Middle frontal gyrus (tissue), 1 donor: ENCODE results near the gene CNN3.
"Not testable (repeated sequence)": the region's sequence is repeated elsewhere in the genome, so short reads cannot be mapped to it uniquely, and the experiment has no call there.

Experiments used
- DNase-seq: peaks from one replicate; pipeline ENCODE4 v3.0.0-alpha.2; 2015; ENCODE audit warnings: low spot score; ENCODE audit errors: extremely low spot score

The CNN3 gene

DNA sequence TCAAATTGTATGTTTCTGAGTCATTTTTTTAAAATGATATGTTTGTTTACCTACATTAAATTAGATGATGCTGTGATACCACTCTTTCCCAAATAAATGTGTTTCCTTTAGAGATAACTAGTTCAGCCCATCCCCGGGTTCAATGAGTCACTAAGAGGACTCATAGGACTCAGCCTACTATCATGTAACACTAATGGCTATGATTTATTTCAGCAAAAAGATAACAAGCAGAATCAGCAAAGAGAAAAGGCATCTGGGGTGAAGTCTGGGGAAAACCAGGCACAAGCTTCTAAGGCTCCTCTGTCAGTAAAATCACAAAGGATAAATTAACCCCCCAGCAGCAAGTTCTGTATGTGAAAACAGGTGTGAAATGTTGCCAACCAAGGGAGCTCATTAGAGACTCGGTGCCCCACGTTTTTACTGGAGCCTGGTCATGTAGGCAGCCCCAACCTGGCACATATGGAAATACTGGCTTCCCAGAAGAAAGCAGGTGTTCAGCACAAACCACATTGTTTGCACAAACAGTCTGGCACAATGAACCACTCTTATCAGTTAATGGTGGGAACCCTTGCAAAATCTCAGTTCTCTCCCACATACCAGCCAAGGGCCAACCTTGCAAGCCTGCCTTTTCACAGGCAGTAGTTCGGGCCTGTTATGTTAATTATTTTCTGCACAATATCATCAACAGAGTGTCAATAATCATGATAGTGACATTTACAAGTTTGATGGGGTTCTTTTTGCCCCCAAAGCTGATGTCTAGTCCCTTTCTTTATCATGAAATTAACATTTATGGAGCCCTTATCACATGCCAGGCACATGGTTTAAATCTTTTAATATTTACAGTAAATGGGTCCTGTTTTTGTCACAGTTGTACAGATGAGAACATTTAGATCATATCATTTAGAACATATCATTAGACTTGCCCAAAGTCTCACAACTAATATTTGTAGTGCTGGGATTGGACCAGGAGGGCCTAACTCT, 23.1 kb upstream of the CNN3 start:
- DNase-seq: no peak

DNA sequence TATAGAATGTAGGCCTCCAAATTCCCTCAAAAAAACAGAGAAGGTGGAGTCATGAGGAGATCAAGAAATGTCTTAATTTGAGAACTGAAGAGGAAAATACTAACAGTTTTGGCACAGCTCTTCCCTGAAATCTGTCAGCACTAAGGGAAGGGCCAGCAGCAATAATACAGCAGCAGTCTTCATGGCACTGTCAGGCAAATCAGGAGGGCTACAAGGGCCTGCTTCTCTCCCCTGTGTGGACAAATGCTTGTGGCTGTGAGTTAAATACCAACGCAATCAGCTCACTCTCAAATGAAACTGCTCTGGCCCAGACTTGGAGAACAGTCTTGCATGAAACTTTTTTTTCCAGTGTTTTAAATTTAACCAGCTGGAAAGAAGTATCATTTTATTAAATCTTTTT, 20.5 kb upstream of the CNN3 start:
- DNase-seq: no peak

DNA sequence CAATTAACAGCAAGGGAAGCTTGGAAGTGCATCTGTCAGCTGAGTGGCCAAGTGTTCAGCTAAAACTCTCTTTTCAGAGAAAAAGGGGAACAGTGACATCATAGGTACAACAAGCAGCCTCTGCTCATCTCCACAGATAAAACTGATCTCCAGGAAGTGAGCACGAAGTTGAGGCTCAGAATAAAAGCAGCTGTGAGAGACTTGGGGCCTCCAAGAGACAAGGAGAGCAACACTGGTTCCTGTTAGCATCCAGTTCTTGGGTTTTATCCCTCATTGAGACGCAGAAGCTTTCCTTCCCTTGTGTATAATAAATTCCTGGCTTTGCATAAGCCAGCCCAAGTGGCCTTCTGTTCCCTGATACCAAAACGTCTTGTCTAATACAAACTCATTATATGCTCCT, 20.0 kb upstream of the CNN3 start:
- no peak for DNase-seq

DNA sequence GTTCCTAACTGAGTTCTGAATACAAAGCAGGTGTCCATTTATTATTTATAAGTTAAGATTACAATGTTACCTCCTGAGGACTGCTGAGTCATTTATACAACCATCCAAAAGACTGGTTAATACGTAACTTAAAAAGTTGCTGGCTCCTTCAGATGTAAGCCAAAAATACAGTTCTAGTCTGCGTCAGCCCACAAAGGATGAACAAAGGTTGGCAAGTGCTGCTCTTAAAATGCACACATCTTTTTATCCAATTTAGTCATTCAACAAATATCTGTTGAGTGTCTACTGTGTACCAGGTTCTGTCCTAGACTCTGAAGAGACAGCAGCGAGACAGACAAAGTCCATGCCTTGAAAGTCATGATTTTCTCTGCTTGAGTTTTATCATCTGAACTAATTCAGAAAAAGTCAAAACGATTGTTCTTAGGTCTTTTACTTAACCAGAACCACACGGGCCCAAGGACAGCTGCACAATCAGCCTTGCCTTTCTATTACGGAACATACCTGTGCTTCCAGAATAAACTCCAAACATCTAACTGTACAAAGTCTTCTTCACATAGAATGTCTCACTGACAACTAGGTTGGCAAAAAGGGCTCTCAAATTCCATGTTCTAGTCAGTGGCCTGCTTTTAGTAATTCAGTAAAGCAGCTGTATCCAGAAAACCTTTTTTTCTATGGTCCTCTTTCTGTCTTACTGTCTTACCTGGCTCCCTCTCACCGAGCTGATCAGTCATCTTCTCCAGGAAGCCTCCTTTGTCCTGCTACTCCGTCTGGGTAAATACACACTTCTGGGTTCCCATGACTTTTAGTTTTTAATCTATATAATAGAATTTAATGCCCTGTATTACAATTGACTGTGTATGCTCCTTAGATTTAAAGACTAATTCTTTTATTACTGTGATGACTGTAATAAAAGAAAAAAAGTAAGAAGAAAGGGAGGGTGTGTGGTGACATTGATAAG, 15.5 kb upstream of the CNN3 start:
- DNase-seq: no peak

DNA sequence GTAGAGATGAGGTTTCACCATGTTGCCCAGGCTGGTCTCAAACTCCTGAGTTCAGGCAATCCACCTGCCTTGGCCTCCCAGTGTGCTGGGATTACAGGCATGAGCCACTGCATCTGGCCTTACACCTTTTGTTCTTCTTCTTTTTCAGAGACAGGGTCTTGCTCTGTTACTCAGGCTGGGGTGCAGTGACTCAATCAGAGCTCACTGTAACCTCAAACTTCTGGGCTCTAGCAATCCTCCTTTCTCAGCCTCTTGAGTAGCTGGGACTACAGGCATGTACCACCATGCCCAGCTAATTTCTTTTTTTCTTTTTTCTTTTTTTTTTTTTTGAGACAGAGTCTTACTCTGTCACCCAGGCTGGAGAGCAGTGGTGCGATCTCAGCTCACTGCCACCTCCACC, 14.6 kb upstream of the CNN3 start:
- not testable (repeated sequence) for DNase-seq

DNA sequence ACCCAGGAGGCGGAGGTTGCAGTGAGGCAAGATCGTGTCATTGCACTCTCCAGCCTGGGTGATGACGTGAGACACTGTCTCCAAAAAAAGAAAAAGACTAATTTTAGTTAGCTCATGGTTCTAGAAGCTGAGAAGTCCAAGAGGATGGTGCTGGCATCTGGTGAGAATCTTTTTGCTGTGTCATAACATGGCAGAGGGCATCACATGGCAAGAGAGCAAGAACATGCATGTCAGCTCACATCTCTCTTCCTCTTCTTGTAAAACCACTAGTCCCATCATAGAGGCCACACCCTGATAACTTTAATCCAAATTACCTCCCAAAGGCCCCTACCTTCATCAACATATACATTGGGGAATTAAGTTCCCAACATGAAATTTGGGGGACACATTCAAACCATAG, 13.8 kb upstream of the CNN3 start:
- no peak for DNase-seq

DNA sequence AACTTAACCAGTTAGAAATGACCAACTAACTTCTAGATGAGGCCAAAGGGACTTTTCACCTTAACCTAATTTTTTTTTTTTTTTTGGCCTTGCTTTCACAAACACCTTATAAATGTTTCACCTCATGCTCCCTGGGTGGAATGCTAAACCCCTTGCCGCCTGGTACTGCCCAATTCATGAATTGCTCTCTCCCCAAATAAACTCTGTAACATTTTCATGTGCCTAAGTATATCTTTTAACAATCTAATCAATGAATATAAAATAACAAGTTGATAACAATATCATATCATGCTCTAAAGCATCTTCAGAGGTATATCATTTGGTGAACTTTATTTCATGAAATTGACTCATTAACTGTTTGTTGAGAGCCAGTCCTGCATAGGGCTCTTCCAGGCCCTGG, 10.9 kb upstream of the CNN3 start:
- DNase-seq: no peak

DNA sequence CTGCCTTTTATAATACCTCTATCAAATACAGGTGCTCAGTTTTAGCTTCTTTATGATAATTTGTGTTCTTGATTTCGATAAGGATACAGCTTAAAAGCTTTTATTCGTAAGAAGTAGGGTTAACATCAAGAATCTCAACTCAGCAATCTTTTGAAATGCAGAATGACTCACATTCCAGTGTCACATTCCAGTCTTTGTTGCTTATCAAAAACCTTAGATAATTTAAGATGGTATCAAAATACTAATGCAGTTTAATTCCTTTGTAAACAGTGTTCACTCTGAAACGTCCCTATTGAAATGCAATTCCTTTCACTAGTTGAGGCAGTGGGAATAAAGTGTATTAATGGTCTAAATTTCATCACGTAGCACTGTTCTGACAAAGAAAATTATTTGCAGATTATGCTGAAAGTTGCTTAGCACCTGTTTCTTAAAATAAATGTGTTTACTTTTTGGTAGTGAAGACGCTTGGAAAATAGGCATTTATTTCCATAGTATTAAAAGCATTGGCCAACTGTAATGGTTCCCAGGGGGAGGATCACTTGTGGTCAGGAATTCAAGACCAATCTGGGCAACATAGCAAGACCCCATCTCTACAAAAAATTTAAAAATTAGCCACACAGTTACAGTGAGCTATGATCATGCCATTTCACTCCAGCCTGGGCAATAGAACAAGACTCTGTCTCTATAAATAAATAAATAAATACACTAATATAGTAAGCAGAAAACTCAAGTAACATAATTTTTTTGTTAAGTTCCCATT, 10.1 kb upstream of the CNN3 start:
- no peak for DNase-seq

DNA sequence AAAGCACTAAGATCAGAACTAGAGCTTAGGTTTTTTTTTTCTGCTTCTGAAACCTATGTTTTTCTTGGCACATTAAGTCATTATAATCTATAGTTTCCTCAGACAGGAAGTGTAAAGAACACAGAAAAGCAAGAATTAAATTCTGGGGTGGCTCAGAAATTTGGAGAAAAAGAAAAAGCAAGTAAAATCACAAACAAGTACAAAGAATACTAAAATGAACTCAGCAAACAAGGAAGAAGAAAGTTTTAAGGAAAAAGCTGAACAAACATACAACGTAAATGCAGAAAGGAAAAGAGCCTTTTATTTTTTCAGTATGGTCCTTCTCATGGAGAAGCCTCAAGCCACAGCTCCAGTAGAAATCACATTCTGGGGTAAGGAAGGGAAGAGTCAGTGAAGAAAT, 8.6 kb upstream of the CNN3 start:
- DNase-seq: no peak

DNA sequence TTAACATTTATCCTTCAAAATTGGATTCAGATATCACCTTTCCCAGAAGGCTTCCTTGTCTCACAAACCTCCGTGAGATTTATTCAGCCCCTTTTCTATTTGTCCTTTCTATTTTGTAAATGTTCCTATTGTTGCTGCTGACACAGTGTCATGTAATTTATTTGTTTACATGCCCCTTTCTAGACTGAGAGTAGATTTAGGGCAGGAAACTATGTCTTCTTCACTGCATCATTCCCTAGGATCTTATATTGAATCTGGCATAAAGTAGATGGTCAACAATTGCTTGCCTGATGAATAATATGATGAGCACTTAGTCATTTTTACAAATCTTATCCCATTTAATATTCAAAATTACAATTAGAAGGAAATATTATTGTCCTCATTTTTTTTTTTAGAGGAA, 8.1 kb upstream of the CNN3 start:
- DNase-seq: no peak

DNA sequence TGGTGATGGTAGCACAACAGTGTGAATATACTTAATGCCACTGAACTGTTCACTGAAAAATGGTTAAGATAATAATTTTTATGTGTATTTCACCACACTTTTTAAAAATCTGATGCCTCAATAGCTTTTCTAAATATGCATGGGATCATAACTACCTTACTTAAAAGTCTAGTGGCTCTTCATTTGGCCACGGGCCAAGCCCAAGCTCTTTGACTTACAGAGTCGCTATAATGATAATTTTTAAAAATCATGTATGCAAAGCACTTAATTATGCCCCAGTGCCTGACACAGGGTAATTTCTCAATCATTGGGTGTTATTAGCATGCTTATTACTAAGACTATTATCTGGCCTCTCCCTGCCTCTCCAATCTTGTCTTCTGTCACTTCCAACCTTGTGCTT, 7.6 kb upstream of the CNN3 start:
- DNase-seq: no peak

DNA sequence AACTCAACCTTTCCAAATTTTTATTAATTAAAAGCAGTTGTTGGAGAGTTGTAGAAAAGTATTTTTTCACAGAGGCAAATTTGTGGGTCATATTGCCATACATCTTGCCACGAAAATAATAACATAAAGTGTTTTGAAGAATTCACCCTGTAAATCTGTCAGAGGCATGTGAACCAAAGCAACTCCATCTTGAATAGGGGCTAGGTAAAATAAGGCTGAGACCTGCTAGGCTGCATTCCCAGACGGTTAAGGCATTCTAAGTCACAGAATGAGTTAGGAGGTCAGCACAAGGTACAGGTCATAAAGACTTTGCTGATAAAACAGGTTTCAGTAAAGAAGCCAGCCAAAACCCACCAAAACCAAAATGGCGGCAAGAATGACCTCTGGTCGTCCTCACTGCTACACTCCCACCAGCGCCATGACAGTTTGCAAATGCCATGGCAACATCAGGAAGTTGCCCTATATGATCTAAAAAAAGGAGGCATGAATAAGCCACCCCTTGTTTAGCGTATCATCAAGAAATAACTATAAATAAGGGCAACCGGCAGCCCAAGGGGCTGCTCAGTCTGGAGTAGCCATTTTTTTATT, 4.4 kb upstream of the CNN3 start:
- no peak for DNase-seq

DNA sequence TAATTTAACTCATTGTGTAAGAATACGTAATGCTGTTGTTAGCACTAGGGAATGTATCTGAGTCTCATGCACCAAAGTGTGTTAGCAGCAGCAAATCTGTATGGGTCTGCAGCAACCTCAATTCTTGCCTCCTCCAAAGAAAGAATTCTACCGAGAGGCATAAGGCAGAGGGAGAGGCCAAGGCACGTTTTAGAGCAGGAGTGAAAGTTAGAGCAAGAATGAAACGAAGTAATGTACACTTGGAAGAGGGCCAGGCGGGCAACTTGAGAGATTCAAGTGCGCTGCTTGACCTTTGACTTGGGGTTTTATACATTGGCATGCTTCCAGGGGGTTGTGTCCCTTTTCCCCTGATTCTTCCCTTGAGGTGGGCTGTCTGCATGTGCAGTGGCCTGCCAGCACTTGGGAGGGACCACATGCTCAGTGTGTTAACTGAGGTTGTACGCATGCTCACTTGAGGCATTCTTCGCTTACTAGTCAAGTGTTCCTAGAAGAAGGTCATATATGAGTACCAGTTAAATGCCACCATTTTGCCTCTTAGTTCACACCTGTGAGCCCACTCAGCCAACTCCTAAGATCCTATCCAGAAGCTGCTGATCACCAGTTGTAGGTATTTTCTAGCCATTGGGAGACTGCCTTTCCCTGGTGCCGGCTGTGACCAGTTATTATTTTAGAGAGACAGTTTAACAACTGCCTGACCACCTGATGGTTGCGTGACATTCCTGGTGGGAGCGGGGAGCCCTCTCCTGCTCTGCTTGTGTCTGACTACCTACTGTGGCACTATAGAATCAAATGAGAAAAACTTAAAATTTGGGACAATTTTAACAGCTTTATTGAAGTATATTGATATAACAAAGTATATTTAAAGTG, 2.7 kb upstream of the CNN3 start:
- no peak for DNase-seq

DNA sequence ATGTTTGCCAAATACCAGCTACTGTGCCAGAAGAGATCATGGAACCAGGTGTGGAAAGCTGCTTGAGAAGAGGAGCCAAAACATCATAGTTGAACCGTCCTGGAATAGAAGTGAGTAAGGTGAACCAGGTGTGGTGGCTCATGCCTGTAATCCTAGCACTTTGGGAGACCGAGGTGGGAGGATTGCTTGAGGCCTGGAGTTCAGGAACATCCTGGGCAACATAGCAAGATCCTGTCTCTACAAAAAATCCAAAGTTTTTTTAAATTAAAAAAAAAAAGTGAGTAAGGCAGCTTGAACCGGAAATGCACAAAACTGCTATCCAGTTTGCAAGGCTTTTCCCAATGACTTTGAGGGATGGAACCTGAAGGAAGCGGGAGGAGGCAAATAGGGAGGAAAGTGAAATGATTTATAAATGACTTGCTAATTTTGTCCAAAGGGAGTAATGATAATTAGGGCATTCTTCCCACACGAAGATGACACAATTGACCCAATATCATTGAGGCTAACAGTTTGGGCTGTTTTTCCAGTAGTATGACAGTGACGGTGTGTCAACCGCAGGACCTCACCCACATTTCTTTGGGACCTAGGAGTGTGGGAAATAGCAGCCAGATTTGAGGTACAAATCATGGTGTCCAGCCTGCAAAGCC, 1.5 kb upstream of the CNN3 start:
- no peak for DNase-seq

DNA sequence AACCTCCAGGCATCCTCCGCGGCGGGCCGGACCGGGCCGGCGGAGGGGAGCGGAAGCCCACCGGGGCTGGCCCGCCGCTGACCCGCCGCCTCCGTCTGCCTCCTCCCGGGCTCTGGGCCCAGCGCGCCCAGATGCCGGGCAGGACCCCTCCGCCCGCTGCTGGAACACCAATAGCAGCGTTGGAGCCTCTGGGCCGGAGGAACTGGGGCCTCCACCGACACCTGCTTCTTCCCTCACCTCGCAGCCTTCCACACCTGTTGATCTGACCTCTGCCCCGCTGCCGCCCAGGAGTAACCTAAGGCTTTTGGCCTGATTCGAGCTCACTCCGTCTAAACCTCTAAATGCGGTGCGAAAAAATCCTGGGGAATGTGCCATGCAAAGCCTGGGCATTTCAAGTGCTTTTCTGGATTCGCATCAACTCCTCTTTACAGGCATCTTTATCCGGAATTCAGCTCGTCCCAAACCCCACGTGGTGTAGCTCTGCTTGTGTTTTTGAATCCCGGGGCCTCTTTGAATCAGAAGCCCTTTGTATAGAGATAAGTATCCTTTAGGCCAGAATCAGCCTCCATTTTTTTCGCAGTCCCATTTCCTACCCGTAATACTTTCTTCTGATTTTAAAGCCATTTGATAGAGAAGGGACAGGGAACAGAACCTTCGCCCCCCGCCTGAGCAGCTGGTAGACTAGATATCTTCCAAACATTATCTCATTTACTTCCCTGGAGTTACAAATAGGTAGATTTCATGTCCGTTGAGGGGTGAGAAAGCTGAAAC, 680 bp upstream of the CNN3 start:
- peak; percentile 66 for DNase-seq

DNA sequence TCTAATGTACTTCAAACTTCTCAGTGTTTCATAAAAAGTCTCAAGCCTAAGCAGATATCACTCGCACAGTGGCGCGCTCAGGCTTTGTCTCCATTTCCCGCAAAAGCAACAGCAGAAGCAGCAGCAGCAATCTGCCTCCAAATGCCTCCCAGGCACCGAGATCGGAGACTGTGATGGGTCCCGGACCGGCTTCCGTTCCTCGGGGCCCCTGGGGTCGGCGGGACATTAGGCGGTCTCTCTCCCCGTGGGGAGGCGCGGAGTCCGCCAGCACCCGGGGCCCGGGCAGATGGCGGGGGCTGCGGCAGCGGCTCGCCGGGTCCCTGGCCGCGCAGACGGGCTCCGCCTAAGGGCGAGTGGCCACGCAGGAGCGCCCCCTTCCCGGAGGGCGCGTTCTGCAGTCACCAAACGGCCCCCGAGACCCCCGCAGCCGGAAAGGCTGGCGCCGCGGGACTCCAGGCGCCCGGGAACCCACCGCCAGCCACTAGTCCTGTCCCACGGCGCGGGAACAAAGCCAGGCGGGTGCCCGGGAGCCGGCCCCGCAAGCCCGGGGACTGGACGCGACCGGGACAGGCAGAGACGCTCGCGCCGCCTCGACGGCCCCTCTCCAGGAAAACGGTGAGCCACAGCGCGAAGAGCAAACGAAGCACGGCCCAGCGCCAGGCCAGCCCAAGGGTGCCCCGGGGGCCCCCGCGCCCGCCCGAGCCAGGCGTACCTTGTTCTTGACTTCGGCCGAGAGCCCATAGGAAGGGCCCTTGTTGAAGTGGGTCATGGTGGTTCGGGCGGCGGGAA, 590 bp downstream of the CNN3 start:
- no peak for DNase-seq

DNA sequence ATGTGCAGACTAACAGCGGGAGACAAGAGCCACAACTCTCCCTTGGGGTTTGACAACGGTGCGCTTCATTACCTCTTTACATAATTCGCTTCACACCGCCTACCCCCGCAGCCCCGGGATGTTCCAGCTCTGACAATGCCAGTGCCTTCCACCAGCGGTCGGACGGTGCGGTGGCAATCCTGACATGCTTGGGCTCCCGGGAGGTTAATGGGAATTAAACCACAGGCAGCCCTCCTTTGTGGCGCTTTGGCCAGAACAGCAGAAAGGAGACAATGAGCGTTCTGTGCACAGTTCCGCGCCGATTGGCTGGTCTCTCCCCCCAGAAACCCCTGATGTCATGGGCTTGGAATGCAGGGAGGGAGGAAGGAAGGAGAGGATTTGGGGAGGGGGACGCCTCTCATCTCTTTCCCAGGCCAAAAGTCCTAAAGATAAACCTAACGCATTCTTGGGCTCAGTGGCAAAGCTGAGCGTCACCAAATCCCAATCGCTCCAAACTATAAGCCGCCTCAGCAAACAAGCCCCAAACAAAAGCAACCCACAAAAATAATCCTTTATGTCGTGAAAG, 1.3 kb downstream of the CNN3 start:
- DNase-seq: peak; percentile 18

DNA sequence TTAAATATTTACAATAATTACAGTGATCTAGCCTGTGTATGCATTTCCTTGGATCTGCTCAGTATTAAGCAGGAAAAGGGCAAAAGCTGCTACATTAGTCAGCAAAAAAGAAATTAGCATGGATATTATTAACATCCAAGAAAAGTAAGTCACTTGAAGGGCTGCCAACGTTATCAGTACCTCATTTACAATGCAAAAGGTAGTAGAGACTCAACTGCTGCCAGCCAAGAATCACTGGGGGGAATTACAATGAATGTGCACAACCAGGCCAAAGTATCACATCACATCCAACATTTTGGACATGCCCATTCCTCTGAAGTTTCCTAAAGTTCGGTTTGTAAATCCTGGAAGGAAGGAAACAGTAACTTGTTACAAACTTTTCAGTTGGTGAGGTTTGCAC, 1.9 kb downstream of the CNN3 start:
- no peak for DNase-seq
